GM12874 (cell line): Measurements from ENCODE around the gene IQCE.

Experiments
- CTCF ChIP-seq: IDR thresholded peaks from 2 replicates; pipeline ENCODE4 v1.5.1; 2011; ENCODE audit warnings: low read depth, mild to moderate bottlenecking, control low read depth, low read length, moderate library complexity; ENCODE audit not compliant: insufficient read depth

IQCE gene

GRCh38 chr7:2662273-2663120 lies 103.7 kb downstream of the IQCE start:
- no peak for TF ChIP-seq CTCF

DNA sequence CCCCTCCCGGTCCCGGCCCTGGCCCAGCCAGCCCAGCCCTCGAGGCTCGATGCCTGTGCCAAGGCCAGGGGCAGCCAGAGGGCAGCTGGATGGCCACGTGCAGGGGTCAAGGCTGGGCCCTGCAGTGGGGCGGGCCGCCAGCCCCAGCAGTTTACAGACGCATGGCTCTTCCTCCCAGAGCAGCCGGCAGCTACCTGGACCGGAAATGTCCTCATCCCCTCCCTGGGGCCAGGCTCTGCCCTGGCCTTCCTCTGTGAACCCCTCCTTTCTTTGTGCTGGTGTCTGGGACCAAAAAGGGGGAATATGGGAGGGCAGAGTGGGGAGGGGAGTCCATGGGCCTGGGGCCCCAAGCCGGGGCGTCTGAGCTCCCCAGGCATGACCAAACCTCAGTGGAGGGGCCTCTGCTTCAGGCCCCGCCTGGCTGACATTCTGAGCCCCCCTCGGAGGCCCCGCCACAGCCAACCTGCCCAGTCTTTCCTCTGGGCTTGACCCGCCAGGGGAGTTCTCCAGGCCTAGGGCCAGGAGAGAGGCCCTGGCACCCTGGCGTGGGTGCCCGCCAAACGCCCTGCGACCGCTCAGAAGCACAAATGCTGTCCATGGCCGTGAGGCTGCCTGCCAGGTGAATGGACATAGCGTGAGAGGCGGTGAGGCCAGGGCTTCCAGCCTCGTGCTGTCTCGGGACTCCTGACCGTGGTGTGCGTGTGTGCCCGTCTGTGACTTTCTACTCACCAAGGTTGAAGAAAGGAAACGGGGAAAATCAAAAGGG lies 104.5 kb downstream of the IQCE start:
- TF ChIP-seq CTCF: no peak

- no peak for TF ChIP-seq CTCF
Measured at GRCh38 chr7:2663960-2664359, 105.2 kb downstream of the IQCE start.
